ENCODE results near the gene PSG1.
"Not testable (repeated sequence)": the region's sequence is repeated elsewhere in the genome, so short reads cannot be mapped to it uniquely, and the experiment has no call there.

PSG1 gene

DNA sequence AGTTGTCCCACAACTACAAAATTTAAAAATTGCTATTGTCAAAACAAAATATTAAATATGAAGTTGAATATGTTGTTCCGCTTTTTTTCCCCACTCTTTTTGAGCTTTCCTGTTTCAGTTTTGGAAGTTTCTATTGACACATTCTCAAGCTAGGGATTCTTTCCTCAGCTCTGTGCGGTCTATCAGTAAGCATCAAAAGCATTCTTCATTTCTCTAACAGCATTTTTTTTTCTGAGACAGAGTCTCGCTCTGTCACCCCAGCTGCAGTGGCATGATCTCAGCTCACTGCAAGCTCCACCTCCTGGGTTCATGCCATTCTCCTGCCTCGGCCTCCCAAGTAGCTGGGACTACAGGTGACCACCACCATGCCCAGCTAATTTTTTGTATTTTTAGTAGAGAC, 33.4 kb upstream of the PSG1 start:
- H3K4me3 ChIP-seq (ENCODE audit: low read length); DNase-seq (ENCODE audit: low read depth): not testable (repeated sequence)

DNA sequence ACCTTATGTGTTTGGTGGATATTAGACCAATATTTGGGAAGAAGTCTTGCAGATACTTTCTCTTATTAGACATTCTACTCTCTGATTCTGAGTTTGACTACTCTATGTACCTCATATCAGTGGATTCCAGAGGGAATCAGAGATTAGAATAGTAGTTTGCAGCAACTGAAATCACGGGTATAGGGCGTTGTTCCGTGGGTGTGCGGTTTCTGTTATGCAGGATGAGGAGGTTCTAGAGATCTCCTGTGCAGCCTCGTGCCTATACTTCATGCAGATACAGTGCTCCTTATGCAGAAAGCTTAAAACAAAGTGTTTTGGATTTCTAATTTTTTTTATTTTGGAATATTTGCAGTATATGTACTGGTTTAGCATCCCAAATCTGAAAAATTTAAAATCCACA, 32.2 kb upstream of the PSG1 start:
- H3K4me3 ChIP-seq (ENCODE audit: low read length); DNase-seq (ENCODE audit: low read depth): not testable (repeated sequence)

DNA sequence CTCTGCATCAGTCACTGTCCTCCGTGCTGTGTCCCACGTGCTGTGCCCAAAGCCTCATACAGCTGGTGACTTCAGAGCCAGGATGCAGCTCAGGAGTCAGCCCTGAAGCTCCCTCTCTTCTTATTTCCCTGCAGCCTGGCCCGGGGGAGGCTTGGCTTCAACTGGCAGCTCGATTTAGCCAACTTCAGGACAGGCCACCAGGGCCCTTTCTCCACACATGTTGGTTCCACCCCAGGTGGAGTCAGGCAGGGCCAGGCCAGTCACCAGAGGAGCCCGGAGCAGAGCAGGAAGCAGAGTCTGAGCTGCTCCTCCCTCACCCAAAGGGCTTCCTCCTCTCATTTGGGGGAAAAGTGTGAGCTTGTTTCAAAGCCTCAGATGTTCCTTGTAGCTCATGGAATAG, 26.6 kb upstream of the PSG1 start:
- DNase-seq (ENCODE audit: low read depth); H3K4me3 ChIP-seq (ENCODE audit: low read length): not testable (repeated sequence)

DNA sequence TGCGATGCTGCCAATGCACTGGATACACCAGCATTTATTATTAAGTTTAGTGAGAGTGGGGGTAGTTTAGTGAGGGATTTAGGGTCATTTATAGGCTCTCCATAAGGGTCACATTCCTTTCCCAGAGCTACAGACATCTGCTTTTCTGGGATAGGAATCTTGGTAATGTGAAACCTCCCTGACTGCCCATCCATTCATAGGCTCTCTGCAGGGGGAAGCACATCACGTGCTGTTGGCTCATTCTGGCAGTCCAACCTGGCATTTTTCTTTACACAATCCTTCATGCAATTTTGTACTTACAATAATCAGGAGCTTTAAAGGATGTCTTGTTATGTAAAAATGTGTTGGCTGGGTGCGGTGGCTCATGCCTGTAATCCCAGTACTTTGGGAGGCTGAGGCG, 21.0 kb upstream of the PSG1 start:
- DNase-seq (ENCODE audit: low read depth); H3K4me3 ChIP-seq (ENCODE audit: low read length): not testable (repeated sequence)

DNA sequence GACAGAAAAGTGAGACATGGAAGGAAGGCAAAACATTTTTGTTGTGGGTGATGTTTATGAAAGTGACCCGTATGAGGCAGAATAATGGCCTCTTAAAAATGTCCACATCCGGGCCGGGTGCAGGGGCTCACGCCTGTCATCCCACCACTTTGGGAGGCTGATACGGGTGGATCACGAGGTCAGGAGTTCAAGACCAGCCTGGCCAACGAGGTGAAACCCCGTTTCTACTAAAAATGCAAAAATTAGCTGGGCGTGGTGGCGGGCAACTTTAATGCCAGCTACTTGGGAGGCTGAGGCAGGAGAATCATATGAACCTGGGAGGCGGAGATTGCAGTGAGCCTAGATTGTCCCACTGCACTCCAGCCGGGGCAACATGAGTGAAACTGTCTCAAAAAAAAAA, 20.2 kb upstream of the PSG1 start:
- not testable (repeated sequence) for H3K4me3 ChIP-seq (ENCODE audit: low read length); DNase-seq (ENCODE audit: low read depth)

DNA sequence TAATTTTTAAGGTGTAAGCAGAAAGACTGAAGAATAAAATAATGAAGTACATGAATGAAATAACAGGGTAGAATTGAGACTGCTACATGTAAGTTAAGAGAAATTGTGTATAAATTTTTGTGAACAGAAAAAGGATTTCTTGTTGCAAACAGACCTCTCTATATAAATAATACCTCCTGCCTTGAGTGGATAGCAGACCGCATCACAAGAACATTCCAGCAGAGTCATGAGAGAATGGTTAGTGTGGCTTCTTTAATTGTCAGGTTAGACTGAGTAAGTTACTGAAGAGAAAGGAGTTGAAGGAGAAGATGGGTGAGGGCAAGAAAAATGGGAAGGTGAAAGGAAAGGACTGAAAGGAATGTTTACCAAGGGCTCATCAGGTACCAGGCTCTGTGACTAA, 19.6 kb upstream of the PSG1 start:
- not testable (repeated sequence) for H3K4me3 ChIP-seq (ENCODE audit: low read length)
- peak; percentile 14 for DNase-seq (ENCODE audit: low read depth)

DNA sequence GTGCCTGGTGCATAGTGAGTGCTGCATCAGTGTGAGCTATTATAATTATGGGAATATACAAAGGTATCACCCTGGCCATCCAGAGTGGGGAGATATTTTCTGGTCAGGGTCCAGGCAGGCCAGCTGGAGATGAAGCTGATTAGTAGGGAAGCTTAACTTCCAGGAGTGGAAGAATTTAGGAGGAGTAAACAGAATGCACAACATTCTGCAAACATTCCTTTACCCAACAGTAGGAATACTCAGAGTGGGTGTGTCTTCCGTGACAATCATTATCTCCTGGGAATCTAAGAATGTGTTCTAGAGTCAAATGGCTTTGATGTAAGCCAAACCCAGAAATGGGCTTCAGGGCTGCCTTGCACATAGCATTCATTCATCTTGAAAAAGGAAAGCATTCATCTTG, 19.1 kb upstream of the PSG1 start:
- not testable (repeated sequence) for H3K4me3 ChIP-seq (ENCODE audit: low read length)
- peak; percentile 24 for DNase-seq (ENCODE audit: low read depth)

DNA sequence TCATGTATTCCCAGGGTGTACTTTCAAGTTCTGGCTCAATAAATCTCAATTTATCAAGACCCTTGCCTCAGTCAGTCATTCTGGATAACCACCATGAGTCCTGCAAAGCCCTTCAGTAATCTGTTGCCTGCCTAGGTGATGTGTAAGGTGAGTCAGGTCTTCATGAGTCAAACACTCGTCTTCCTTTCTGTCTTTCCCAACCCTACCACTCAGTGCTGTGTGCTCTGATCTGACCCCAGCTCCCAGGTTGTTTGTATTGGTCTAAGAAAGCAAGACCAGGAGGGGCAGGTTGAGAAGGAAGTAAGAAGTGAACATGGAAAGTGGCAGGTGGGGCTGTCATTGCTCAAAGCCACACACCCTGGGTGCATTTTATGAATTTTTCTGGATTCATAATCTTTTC, 18.2 kb upstream of the PSG1 start:
- H3K4me3 ChIP-seq (ENCODE audit: low read length): not testable (repeated sequence)
- DNase-seq (ENCODE audit: low read depth): peak; percentile 88

DNA sequence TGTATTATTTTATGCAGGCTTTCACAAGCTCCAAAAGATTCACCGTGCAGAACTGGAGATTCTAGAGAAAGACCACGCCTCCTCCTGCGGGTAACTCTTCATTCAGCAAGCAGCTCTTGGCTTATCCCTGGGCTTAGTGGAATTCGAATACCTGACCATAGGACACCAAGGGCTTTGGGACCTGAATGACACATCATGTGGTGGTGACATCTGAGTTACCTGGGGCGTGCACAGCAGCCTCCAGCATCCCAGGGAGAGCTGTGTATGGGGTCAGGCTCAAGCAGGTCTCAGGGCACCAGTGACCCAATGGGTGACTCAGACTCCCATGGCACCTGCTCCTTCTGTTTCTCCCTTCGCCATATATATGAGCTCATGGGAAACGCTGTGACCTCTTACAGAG, 10.9 kb upstream of the PSG1 start:
- not testable (repeated sequence) for DNase-seq (ENCODE audit: low read depth); H3K4me3 ChIP-seq (ENCODE audit: low read length)

DNA sequence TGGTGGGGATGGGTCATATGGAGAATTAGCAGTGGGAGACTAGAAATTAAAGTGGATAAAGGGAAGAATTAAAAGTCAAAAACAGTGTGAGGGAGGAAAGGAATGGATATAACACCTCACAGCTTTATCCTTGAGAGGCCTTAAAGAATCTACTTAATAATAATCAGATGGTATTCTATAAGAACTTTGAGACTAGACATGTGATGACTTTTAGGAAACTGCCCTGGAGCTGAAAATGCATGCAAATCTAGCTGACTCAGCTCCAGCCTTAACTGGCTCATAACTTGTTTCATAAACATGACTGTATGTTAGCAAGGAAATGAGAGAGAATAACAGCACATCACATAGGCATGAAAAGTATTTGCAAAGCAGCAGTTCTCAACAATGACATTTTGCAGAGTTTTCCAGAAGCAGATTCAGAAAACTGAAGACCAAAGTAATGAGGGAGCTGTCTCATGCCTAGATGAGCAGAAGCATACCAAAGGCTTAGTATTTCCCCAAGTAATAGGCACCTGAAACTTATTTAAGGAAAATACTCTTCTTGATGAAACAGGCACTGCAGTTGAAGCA, 8.4 kb upstream of the PSG1 start:
- peak; percentile 34 for DNase-seq (ENCODE audit: low read depth)
- H3K4me3 ChIP-seq (ENCODE audit: low read length): not testable (repeated sequence)

DNA sequence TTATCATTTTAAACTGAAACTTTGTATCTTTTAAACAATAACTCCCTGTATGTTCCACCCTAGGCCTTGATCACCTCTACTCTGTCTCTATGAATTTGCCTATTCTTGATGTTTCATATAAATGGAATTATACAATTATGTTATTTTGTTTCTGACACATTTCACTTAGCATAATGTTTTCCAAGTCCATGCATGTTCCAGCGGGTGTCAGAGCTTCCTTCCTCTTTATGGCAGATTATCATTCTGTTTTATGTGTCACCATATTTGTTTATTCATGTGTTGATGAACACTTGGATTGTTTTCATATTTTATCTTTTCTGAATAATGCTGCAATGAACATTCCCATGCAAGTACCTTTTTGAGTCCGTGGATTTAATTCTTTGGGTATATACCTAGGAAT, 3.2 kb upstream of the PSG1 start:
- H3K4me3 ChIP-seq (ENCODE audit: low read length): not testable (repeated sequence)
- DNase-seq (ENCODE audit: low read depth): peak; percentile 81

DNA sequence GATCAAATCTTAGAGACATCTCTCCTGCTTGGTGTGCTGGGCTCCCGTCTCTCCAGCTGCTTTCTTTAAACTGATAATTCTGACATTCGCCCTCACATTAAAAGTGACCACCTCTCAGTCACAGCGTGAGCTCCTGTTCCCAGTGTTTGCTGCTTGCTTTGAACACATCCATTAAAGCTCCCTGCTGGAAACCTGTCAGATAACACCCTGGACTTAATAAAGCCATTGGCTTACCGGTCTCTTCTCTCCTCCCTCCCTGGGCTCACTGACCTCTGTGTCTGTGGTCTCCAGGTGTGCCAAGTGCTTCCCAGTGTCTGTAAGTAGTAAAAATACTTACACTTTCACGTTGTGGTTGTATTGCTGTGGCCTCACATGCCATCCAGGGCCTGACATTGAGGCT, 2.5 kb upstream of the PSG1 start:
- not testable (repeated sequence) for DNase-seq (ENCODE audit: low read depth); H3K4me3 ChIP-seq (ENCODE audit: low read length)

DNA sequence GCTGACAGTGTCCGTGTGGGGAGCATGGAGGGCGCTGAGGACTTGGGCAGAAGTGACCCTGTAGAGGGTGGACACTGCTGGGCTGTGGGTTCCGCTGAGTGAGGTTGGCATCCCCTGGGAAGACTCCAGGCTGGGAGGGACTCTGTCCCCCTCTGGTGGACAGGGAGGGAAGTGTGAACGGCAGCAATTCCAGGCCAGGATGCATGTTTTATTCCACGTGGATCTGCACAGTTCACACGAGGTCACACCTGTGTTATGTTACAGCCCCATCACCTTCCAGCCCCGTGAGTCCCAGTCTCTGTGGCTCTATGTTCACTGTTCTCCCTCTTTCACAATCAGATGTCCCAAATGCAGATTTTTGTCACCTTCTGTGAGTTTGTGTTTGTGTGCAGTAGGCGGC, 1.8 kb upstream of the PSG1 start:
- TF ChIP-seq, protein P1, sequence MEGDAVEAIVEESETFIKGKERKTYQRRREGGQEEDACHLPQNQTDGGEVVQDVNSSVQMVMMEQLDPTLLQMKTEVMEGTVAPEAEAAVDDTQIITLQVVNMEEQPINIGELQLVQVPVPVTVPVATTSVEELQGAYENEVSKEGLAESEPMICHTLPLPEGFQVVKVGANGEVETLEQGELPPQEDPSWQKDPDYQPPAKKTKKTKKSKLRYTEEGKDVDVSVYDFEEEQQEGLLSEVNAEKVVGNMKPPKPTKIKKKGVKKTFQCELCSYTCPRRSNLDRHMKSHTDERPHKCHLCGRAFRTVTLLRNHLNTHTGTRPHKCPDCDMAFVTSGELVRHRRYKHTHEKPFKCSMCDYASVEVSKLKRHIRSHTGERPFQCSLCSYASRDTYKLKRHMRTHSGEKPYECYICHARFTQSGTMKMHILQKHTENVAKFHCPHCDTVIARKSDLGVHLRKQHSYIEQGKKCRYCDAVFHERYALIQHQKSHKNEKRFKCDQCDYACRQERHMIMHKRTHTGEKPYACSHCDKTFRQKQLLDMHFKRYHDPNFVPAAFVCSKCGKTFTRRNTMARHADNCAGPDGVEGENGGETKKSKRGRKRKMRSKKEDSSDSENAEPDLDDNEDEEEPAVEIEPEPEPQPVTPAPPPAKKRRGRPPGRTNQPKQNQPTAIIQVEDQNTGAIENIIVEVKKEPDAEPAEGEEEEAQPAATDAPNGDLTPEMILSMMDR (IDR thresholded peaks at IDR 0.05; ENCODE audit: insufficient read depth, low read depth, low read length, missing control alignments): peak; percentile 53
- DNase-seq (ENCODE audit: low read depth): peak; percentile 13
- H3K4me3 ChIP-seq (ENCODE audit: low read length): not testable (repeated sequence)

DNA sequence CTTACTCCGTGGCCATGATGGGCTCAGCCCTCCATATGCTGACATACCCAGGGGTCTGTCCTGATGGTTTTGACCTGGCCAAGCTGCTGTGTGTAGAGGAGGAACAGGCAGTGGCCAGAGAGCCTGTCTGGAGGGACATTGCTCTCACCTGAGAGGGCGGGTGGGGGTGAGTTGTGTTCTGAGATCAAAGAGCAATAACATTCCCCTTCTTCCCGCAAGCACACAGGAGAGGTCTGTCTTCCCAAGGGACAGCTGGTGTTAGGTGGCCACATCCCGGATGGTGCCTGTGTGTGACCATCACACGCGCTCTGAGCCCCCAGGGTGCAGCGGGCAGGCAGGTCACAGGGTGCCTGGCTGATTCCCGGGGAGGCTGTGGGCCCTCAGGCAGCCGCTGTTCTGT, 1.1 kb upstream of the PSG1 start:
- H3K4me3 ChIP-seq (ENCODE audit: low read length); DNase-seq (ENCODE audit: low read depth): not testable (repeated sequence)

DNA sequence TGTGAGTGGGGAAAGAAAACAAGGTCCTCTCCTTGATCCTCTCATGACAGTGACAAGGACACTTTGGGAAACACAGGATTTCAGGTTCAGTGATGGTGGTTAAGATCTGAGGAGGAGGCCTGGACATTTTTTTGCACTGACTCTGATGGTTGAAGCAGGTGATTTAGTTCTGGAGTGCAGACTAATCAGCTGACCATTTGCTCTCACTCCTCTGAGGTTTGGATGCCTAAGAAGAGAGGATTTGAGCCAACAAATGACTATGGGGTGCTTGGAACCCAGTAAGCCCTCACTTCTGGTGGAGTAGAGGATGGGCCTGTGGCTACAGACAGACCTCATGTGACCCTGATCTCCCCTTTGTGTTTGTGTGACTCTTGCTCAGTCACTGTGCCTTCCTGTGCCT, 2.9 kb downstream of the PSG1 start:
- H3K4me3 ChIP-seq (ENCODE audit: low read length): not testable (repeated sequence)
- peak; percentile 27 for DNase-seq (ENCODE audit: low read depth)

DNA sequence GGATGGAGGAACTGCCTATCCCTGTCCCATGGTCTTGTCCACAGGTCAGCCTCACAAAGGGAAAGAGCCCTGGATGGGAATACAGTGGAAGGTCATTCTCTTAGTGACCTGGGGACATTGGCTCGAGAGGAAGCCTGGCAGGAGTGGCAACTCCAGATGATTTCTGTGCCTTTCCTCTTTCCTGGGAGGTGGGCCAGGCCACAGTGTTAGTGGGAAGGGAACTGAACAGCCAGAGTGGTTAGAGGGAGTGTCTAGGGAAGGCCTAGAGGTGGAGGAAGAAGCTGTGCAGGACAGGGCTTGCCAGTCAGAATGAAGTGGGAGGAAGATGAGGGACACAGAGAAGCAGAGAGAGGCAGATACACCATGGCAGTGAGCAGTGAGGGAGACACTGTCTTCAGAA, 3.6 kb downstream of the PSG1 start:
- peak; percentile 55 for DNase-seq (ENCODE audit: low read depth)
- not testable (repeated sequence) for H3K4me3 ChIP-seq (ENCODE audit: low read length)

DNA sequence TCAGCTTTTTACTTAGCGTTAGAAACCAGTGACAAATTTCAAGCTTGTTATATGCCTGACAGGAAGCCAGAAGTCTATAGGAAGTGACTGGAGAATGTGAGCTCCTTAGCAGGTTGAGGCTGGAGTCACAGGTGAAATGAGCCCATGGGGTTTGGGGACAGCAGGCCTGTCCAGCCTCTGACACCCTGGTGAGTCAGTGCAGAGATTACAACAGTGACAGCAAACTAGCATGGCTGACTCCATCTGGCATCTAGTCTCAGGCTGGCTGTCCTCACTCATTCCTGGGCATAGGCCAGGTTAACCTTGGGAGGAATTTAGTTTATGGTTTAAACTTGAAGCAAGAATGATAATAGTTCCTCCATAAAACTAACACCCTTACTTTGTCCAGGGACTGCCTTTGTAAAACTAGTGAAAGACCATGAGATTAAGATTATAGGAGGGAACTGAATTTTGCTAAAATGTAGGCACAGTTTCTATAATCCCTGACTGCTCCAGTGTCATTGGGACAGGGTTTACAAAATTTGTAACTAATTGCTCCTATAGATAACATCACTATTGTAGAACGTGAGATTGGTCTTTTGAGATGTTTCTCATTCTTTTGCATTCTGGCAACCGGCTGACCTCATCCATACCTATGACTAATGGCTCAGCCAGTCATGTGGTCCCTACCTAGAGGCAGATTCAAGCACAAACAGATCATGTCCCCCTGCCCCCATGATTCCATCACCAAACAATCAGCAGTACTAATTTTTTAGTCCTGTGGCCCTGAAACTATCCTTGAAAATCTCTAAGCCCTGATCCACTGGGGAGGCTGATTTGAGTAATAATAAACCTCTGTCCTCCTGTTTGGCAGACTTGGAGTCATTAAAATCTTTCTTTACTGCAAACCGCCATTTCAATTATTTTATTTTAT, 4.4 kb downstream of the PSG1 start:
- not testable (repeated sequence) for H3K4me3 ChIP-seq (ENCODE audit: low read length)
- DNase-seq (ENCODE audit: low read depth): peak; percentile 88

DNA sequence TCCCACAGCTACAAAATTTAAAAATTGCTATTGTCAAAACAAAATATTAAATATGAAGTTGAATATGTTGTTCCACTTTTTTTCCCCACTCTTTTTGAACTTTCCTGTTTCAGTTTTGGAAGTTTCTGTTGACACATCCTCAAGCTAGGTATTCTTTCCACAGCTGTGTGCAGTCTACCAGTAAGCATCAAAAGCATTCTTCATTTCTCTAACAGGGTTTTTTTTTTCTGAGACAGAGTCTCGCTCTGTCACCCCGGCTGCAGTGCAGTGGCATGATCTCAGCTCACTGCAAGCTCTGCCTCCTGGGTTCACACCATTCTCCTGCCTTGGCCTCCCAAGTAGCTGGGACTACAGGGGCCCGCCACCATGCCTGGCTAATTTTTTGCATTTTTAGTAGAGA, 5.4 kb downstream of the PSG1 start:
- not testable (repeated sequence) for DNase-seq (ENCODE audit: low read depth); H3K4me3 ChIP-seq (ENCODE audit: low read length)
